Bronchial epithelial cell (primary cell): Measurements from ENCODE around the gene SCFD2. TPM values are rescaled to one million over a fixed set of nuclear protein-coding genes. Genes with fewer than 3 reads are reported as not detected.

Source experiments
- DNase-seq: peaks from one replicate; pipeline ENCODE4 v3.0.0-alpha.2; 2010; ENCODE audit warnings: low read depth
- FAIRE-seq: peaks from 2 replicates; lab custom pipeline; 2011; peaks lifted over from hg19 to GRCh38; lab: Jason Lieb, UNC
- H3K27me3 ChIP-seq: 2 replicates; pipeline ENCODE4 v1.5.1; 2011; ENCODE audit warnings: low read length; ENCODE audit not compliant: control insufficient read depth, insufficient read depth
- H3K36me3 ChIP-seq: 2 replicates; pipeline ENCODE4 v1.5.1; 2011; ENCODE audit warnings: low read length; ENCODE audit not compliant: control insufficient read depth, insufficient read depth
- H3K4me3 ChIP-seq: 2 replicates; pipeline ENCODE4 v1.5.1; 2011; ENCODE audit warnings: mild to moderate bottlenecking, low read depth, low read length, control low read depth
- total RNA-seq: library from RNA; depleted of rRNA; stranded (reverse); fragments of >200 nt; gene quantifications from 2 replicates; pipeline ENCODE4 v1.2.1, GENCODE V29; 2014
- TF ChIP-seq, protein P1 (sequence below): IDR thresholded peaks from 2 replicates; pipeline ENCODE4 v1.5.1; 2011; ENCODE audit warnings: mild to moderate bottlenecking, moderate library complexity, low read length, control low read depth, inconsistent platforms; ENCODE audit not compliant: insufficient read depth, severe bottlenecking

The SCFD2 gene
- total RNA-seq, 1 donor from 2014 or later: 21.9 TPM

DNA sequence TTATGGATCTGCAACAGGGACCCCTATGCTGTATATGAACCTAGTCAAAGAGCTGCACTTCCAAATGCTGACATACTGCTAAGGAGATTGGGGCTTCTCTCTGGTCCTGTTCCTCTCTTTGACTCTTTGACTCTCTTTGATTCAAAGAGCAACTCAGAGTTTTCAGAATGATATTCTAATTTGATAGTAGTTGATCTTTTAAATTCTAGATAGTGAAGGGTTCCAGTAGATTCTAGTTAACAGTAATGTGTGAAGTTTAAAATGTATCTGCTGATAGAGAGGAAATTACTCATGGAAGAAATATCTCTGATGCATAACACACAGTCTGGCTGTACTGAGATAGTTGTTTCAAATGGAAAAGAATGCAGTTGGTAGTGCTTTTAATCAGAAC lies 264.7 kb downstream of the SCFD2 start:
- FAIRE-seq: no peak
- no peaks in the 10 kb centered on the region for H3K27me3 ChIP-seq
- TF ChIP-seq, protein P1, sequence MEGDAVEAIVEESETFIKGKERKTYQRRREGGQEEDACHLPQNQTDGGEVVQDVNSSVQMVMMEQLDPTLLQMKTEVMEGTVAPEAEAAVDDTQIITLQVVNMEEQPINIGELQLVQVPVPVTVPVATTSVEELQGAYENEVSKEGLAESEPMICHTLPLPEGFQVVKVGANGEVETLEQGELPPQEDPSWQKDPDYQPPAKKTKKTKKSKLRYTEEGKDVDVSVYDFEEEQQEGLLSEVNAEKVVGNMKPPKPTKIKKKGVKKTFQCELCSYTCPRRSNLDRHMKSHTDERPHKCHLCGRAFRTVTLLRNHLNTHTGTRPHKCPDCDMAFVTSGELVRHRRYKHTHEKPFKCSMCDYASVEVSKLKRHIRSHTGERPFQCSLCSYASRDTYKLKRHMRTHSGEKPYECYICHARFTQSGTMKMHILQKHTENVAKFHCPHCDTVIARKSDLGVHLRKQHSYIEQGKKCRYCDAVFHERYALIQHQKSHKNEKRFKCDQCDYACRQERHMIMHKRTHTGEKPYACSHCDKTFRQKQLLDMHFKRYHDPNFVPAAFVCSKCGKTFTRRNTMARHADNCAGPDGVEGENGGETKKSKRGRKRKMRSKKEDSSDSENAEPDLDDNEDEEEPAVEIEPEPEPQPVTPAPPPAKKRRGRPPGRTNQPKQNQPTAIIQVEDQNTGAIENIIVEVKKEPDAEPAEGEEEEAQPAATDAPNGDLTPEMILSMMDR: no peak
- peak; percentile 78 for DNase-seq
- H3K4me3 ChIP-seq: no peak overlapping the region
- no peaks in the 10 kb centered on the region for H3K36me3 ChIP-seq

- no peaks in the 10 kb centered on the region for H3K36me3 ChIP-seq
- no peaks in the 10 kb centered on the region for H3K27me3 ChIP-seq
- H3K4me3 ChIP-seq: no peak overlapping the region
- no peak for DNase-seq
- TF ChIP-seq, protein P1: no peak
- FAIRE-seq: no peak
Observed at GRCh38 chr4:53100501-53101190, 265.2 kb downstream of the SCFD2 start.

DNA sequence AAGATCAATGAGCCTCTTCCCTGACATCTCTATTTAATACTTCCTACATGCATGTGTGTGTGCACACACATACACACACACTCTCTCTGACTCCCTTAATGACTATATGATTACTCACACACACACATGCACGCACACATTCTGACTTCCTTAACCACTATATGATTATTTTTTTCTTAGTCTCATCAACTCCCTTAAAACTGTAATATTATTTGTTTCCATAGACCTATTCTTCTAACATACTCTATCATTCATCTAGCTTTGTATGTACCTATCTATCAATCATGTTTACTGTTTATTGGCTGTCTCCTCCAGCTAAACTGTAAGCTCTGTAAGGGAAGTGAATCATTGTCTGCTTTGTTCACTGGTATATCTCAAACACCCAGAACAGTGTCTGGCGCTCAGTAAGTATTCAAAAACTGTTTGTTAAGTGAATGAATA lies 267.2 kb downstream of the SCFD2 start:
- DNase-seq (peak; percentile 92), FAIRE-seq (no peak)
- TF ChIP-seq, protein P1: no peak
- H3K27me3 ChIP-seq: no peaks in the 10 kb centered on the region
- no peaks in the 10 kb centered on the region for H3K36me3 ChIP-seq
- H3K4me3 ChIP-seq: no peak overlapping the region

GRCh38 chr4:53094040-53094439 lies 271.8 kb downstream of the SCFD2 start:
- FAIRE-seq (no peak), DNase-seq (no peak)
- no peaks in the 10 kb centered on the region for H3K36me3 ChIP-seq
- TF ChIP-seq, protein P1: no peak
- H3K27me3 ChIP-seq: no peaks in the 10 kb centered on the region
- H3K4me3 ChIP-seq: no peak overlapping the region

DNA sequence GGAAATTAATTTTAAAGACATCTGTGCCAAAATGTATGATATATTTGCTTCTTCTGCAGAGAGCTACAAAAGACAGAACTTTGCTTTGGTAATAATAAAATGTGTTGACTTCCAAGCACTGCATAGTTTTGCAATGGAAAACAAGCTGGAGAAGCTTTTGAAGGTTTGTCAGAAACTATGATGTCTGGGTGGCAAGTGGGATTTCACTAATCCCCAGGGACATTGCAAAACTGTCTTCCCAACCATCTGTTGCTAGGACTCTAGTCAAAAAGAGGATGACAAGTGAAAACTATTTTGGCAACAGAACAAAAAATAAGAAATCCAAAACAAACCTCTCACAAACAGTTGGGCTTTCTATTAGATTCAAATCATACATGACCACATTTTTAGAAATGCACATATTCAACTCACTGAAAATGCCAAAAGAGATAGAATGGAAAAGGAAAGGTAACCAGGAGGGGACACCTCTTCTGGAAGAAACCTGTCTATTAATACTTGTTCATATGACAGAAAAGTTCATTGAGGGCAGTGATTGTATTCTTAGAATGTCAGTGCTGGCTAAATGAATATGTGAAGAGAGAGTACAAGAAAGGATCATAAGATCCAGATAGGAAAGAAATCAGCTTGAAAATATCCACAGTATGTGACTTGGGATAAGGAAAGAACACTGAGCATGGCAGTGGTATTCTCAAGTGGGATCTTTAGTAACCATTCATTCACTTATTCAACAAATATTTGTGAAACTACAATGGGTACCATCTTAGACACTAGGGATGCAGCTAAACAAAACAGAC lies 275.7 kb downstream of the SCFD2 start:
- DNase-seq: no peak
- Histone ChIP-seq H3K27me3 (no peaks in the 10 kb centered on the region), H3K4me3 (no peak overlapping the region), H3K36me3 (no peaks in the 10 kb centered on the region)
- TF ChIP-seq, protein P1: no peak
- FAIRE-seq: no peak
